Stomach smooth muscle (tissue), 2 donors: ENCODE data around the gene PIGN.

Experiments
- H3K27ac ChIP-seq: one replicate; pipeline ENCODE4 v1.7.0; 2013; ENCODE audit warnings: mild to moderate bottlenecking, low read length, inconsistent platforms
- H3K27me3 ChIP-seq, 2 donors: one replicate each; pipeline ENCODE4 v1.7.0; 2013; ENCODE audit warnings: low read length in 2 of 2; ENCODE audit not compliant: insufficient read depth in 2 of 2, control insufficient read depth in 1 of 2
- H3K36me3 ChIP-seq, 2 donors: one replicate each; pipeline ENCODE4 v1.7.0; 2013; ENCODE audit warnings: low read length in 2 of 2; ENCODE audit not compliant: control insufficient read depth in 2 of 2, insufficient read depth in 2 of 2
- H3K4me1 ChIP-seq: one replicate; pipeline ENCODE4 v1.7.0; 2013; ENCODE audit warnings: low read length; ENCODE audit not compliant: control insufficient read depth, insufficient read depth
- H3K4me3 ChIP-seq, 2 donors: one replicate each; pipeline ENCODE4 v1.7.0; 2013; ENCODE audit warnings: low read length in 2 of 2
- H3K9ac ChIP-seq, 2 donors: one replicate each; pipeline ENCODE4 v1.7.0; 2013; ENCODE audit warnings: low read length in 2 of 2, mild to moderate bottlenecking in 1 of 2
- H3K9me3 ChIP-seq, 2 donors: one replicate each; pipeline ENCODE4 v1.7.0; 2013; ENCODE audit warnings: low read length in 2 of 2; ENCODE audit not compliant: control insufficient read depth in 2 of 2
- donor health status: healthy.
- donor health status: Pancreatic carcinoma.

Gene PIGN

DNA sequence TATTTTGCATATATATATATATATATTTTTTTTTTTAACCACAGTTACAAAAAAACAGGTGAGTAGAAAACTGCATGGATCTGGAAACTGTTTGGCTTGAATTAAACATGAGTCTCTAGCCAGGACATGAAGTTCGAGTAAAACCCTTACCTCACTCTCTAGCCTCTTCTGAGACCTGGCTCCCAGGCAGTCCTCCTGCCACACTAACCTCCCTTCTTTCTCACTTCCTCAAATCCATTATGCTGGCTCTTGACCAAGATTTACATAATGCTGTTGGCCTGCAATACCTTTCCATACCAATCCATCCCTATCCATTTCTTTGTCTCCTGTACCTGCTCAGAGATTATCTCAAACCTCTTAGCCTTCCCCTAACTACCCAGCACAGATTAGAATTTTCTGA, 34.0 kb downstream of the PIGN start:
- Histone ChIP-seq H3K27ac (no peak overlapping the region), H3K9me3 (no peaks in the 10 kb centered on the region), H3K36me3 (peaks cover 0 to 4% of the 10 kb centered on the region in 2 donors), H3K27me3 (no peaks in the 10 kb centered on the region), H3K4me1 (no peaks in the 10 kb centered on the region), H3K4me3 (no peak overlapping the region), H3K9ac (no peak overlapping the region)

DNA sequence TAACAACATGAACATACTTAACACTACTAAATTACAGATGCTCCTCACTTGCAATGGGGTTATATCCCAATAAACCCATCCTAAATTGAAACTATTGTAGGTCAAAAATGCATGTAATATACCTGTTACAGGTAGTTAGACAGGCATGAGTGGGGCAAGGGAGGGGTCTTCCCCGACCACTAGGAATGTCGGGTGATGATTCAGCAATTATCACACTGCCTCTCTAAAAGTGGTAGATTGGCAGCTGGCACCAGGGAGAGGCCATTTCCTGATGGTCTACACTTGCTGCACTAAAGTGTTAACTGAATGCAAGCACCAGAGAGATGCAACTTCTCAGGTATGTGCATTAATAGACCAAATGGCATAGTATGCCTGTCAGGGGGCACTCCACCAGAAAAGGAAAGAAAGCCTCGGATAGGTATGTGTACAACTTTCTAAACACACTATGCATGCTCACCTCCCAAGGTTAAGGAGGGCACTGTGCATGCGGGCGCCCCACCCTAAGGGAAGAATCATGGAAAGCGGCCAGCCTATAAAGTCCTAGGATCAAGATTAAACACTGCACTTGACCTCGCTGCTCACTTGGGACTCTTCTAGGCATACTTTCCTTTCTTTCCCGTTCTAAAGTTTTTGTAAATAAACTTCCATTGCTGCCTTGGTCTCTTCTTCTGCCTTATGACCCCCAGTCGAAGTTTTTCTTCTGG, 35.6 kb downstream of the PIGN start:
- H3K9me3 ChIP-seq = no peaks in the 10 kb centered on the region
- H3K9ac ChIP-seq = no peak overlapping the region
- H3K4me1 ChIP-seq = no peaks in the 10 kb centered on the region
- H3K27me3 ChIP-seq = no peaks in the 10 kb centered on the region
- no peak overlapping the region for H3K27ac ChIP-seq
- peaks cover 0 to 2% of the 10 kb centered on the region in 2 donors for H3K36me3 ChIP-seq
- no peak overlapping the region for H3K4me3 ChIP-seq

DNA sequence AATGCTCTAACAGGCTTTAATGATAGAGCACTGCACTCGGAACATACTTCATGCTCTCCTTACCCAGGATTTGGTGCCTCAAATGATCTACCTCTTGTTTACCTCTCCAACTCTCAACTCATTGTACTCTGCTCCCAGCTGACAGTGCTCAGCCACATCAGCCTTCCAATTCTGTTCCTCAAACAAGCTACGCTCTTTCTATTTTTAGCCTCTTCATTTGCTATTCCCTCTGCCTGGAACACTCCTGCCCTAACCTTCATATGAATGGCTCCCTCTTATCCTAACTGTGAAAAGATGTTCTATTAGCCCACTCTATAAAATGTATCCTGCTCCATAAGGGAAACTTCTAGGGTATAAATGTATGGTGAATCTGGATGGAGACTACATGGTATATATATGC, 42.5 kb downstream of the PIGN start:
- Histone ChIP-seq H3K4me1 (no peaks in the 10 kb centered on the region), H3K9ac (no peak overlapping the region), H3K27ac (no peak overlapping the region), H3K36me3 (peaks cover 3 to 5% of the 10 kb centered on the region in 2 donors), H3K9me3 (no peaks in the 10 kb centered on the region), H3K27me3 (no peaks in the 10 kb centered on the region), H3K4me3 (no peak overlapping the region)

DNA sequence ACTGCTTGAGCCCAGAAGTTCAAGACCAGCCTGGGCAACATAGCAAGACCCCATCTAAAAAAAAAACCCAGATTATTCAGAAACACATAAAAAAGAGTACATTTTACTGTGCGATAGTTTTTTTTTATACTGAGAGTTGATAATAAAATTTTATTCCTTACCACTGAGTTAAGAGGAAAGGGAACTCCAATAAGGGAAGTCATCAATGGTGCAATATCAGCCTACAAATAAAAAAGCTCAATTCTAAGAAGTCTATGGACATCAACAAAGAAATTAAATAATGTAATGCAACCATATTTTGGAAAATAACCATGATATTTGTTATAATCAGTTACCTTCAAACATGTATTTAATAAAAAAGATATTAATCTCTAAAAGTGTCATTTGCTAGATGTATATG, 46.6 kb downstream of the PIGN start:
- no peak overlapping the region for H3K27ac ChIP-seq
- no peak overlapping the region for H3K4me3 ChIP-seq
- no peaks in the 10 kb centered on the region for H3K27me3 ChIP-seq
- peaks cover 5 to 8% of the 10 kb centered on the region in 2 donors for H3K36me3 ChIP-seq
- no peaks in the 10 kb centered on the region for H3K9me3 ChIP-seq
- no peak overlapping the region for H3K9ac ChIP-seq
- H3K4me1 ChIP-seq = no peaks in the 10 kb centered on the region

DNA sequence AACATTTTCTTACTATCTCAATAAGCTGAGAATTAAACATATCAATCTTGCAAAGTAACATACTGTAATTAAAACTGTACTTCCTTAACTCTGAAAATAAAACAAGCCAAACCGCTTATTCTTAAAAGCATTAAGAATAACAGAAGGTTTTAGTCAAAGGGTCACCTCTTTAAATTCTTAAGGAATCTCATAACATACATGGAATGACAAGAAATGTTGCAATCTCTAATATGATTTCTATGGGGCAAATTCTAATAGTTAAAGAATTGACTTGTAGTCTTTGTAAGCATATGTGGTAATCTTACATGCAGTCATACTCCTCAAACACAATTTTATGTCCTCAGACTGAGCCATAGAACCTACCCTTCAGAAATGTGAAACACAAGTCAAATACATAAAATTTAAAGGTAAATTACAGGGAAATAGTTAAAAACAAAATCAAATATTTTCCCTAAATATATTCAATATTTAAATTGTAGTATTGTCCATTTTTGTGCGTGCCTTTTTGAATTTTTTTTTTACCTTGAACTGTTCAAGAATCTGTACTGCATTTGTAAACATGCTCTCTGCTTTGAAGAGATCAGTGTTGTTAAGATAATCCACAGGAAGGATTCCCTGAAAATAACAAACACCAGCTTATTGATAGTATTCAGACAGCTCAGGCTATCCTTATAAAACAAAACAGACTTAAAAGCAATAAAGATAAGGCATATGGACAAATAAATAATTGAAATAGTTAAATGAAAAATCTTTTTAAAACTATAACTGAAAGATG, 48.2 kb downstream of the PIGN start:
- peaks cover 4 to 5% of the 10 kb centered on the region in 2 donors for H3K36me3 ChIP-seq
- no peak overlapping the region for H3K4me3 ChIP-seq

DNA sequence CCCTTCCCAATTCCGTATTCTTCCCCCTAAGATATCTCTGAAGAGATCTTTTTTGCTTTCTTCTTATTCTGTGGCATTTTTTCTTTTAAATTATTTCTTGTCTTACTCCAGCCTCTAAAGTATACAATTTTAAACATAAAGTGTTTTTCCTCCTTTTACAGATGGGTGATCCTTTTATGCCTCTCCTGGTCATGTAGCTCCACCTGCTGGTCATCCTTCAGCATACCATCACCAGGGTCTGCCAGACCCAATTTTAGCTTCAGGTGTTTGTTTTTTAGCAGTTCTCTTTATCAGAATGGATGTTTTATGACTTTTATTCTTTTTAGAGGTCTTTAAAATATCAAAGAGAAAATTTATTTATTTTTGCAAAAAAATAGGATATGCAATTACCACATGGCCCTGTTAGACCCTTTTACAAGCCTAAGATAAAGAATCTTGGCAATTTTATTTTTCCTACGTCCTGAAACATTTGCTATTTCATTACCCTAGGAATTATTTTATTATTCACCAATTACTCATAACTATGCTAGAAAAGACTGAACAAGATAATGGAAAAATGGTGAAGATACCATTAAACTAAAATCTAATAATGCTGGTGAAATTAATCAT, 55.5 kb downstream of the PIGN start:
- no peak overlapping the region for H3K27ac ChIP-seq
- H3K4me1 ChIP-seq = no peaks in the 10 kb centered on the region
- no peak overlapping the region for H3K4me3 ChIP-seq
- no peaks in the 10 kb centered on the region for H3K9me3 ChIP-seq
- no peaks in the 10 kb centered on the region for H3K36me3 ChIP-seq
- no peak overlapping the region for H3K9ac ChIP-seq
- H3K27me3 ChIP-seq = no peaks in the 10 kb centered on the region

More for the DNA sequence above, 48.2 kb downstream of the PIGN start:
- Histone ChIP-seq H3K9me3 (no peaks in the 10 kb centered on the region), H3K27ac (no peak overlapping the region), H3K4me1 (no peaks in the 10 kb centered on the region), H3K9ac (no peak overlapping the region), H3K27me3 (no peaks in the 10 kb centered on the region)

DNA sequence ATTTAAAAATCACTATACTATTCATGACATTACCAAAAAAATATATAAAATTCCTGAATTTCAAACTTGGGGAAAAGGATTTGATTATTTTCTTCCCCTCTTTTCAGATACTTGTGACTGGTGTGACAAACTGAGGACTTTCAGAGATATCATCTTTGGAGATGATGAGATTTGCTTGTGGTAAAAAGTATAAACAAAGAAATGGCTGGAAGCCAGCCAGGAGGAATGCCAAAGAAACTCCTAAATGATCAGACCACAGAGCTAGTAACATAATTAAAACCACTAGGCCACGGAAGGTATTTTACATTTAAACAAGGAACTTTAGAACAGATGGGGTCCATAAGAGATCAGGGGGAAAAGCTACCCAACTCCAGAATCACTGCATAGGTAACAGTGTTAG, 58.7 kb downstream of the PIGN start:
- Histone ChIP-seq H3K27me3 (no peaks in the 10 kb centered on the region), H3K4me1 (no peaks in the 10 kb centered on the region), H3K27ac (no peak overlapping the region), H3K9me3 (no peaks in the 10 kb centered on the region), H3K36me3 (no peaks in the 10 kb centered on the region), H3K4me3 (no peak overlapping the region), H3K9ac (no peak overlapping the region)

DNA sequence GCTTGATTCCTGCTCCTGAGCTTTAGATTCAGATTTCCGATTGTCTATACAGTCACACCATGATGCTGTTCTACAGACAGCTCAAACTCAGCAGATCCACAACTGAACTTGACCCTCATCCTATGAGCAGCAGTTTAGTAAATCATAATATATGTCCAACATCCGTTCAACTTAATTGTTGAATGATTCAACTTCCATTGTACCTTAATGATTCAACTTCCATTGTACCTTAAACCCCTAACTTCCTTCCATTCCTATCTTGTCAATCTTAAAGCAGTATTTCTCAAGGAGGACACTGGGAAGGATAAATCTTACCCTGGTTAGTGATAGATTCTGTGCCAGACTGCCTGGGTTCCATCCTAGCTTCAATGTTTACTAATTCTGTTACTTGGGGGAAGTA, 60.1 kb downstream of the PIGN start:
- no peaks in the 10 kb centered on the region for H3K27me3 ChIP-seq
- H3K9ac ChIP-seq = no peak overlapping the region
- no peak overlapping the region for H3K4me3 ChIP-seq
- H3K9me3 ChIP-seq = no peaks in the 10 kb centered on the region
- H3K36me3 ChIP-seq = no peaks in the 10 kb centered on the region
- H3K27ac ChIP-seq = no peak overlapping the region
- H3K4me1 ChIP-seq = no peaks in the 10 kb centered on the region

DNA sequence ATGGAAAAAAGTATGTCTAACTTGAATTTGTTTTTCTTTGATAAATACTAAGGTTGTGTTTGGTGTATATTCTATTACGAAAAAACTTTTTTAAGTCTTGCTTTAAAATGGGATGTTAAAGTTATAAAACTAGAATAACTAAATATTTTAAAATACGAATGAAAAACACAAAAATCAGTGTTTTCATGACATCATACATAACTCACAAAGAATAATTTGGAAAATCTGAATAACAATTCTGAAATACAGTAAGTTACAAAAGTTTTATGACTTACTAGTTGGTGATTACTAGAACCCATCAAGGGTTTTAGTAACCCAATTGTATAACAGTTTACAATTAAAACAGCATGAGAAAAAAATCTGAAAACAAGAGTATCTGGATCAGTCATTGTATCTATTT, 61.2 kb downstream of the PIGN start:
- Histone ChIP-seq H3K27me3 (no peaks in the 10 kb centered on the region), H3K9me3 (no peaks in the 10 kb centered on the region), H3K27ac (no peak overlapping the region), H3K4me3 (no peak overlapping the region), H3K9ac (no peak overlapping the region), H3K36me3 (no peaks in the 10 kb centered on the region), H3K4me1 (no peaks in the 10 kb centered on the region)

DNA sequence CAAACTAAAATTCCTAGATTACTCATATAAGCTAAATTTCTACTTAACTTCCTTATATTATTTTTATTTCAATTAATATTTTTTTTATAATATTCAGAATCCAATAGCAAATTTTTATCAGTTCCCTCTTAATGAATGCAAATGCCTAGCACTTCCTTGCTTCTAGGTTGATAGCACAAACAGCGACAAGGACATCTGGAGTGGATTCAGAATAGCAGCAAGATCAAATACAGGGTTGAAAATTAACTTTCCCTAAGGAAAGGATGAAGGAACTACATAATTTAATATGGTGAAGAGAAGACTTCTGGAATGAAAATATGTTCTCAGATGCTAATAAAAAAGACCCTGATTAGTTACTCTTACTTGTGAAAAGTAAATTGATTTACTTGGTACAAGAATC, 64.5 kb downstream of the PIGN start:
- Histone ChIP-seq H3K4me1 (no peaks in the 10 kb centered on the region), H3K27ac (no peak overlapping the region), H3K9ac (no peak overlapping the region), H3K4me3 (no peak overlapping the region), H3K27me3 (no peaks in the 10 kb centered on the region), H3K36me3 (no peaks in the 10 kb centered on the region), H3K9me3 (no peaks in the 10 kb centered on the region)

DNA sequence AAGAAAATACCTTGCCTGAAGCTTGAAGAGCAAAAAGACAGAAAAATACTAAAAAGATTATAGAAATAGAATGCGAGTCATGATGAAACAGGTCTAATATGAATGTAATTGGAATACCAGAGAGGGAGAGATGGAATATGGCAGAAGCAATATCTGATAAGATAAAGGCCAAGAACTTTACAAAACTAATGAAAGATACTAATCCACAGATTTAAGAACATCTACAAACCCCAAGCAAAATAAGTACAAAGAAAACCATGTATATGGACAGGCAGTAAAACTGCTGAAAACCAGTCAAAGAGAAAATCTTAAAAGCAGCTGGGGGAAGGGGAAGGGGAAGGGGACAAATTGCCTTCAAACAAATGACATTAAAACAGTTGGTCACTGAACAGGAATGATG, 67.0 kb downstream of the PIGN start:
- no peak overlapping the region for H3K27ac ChIP-seq

More for the DNA sequence above, 67.0 kb downstream of the PIGN start:
- Histone ChIP-seq H3K27me3 (no peaks in the 10 kb centered on the region), H3K4me3 (no peak overlapping the region), H3K9ac (no peak overlapping the region), H3K4me1 (no peaks in the 10 kb centered on the region), H3K36me3 (no peaks in the 10 kb centered on the region), H3K9me3 (no peaks in the 10 kb centered on the region)
